Sigmoid colon (tissue), 7 donors: ENCODE measurements around the gene TSPAN4. TPM values are rescaled to one million over a fixed set of nuclear protein-coding genes. Genes with fewer than 3 reads are reported as not detected.

ENCODE experiments used
- DNase-seq: peaks from one replicate; pipeline ENCODE4 v3.0.0-alpha.2; 2019
- H3K27ac ChIP-seq, 4 donors: fragments of 200-600 bp; sonication (generic); one replicate each; pipeline ENCODE4 v1.5.1; 2016 to 2019; ENCODE audit warnings: mild to moderate bottlenecking in 1 of 4
- H3K27me3 ChIP-seq, 3 donors: fragments of 200-600 bp; sonication (generic); one replicate each; pipeline ENCODE4 v1.5.1; 2019; ENCODE audit warnings: mild to moderate bottlenecking in 1 of 3
- H3K36me3 ChIP-seq, 4 donors: fragments of 200-600 bp; sonication (generic); one replicate each; pipeline ENCODE4 v1.5.1; 2016 to 2019
- H3K4me1 ChIP-seq, 4 donors: fragments of 200-600 bp; sonication (generic); one replicate each; pipeline ENCODE4 v1.5.1; 2017 to 2019
- H3K4me3 ChIP-seq, 4 donors: fragments of 200-600 bp; sonication (generic); one replicate each; pipeline ENCODE4 v1.5.1; 2017 to 2019; ENCODE audit warnings: mild to moderate bottlenecking in 2 of 4, moderate library complexity in 1 of 4
- H3K9me3 ChIP-seq, 4 donors: fragments of 200-600 bp in 3 of 4; sonication (generic) in 3 of 4; one replicate each; pipeline versions ENCODE4 v1.5.1 to v1.6.1; 2013 to 2019
- CTCF ChIP-seq, 4 experiments: fragments of 450-650 bp in 3 of 4; fragments of 200-600 bp in 1 of 4; IDR thresholded peaks; one replicate each; pipeline ENCODE4 v1.5.1; 2016 to 2019; ENCODE audit warnings: antibody characterized with exemption in 4 of 4, mild to moderate bottlenecking in 3 of 4, moderate library complexity in 2 of 4
- EP300 ChIP-seq, 4 donors: sonication (generic); formaldehyde crosslinking; IDR thresholded peaks; one replicate each; pipeline ENCODE4 v1.6.1; 2017; ENCODE audit warnings: antibody characterized with exemption in 4 of 4
- POLR2A ChIP-seq, 2 donors: fragments of 450-650 bp; IDR thresholded peaks; one replicate each; pipeline ENCODE4 v1.6.1; 2016; ENCODE audit warnings: antibody characterized with exemption in 2 of 2, mild to moderate bottlenecking in 2 of 2, moderate library complexity in 2 of 2
- POLR2AphosphoS5 ChIP-seq, 4 donors: sonication (generic); formaldehyde crosslinking; IDR thresholded peaks; one replicate each; pipeline ENCODE4 v1.6.1; 2017; ENCODE audit warnings: antibody characterized with exemption in 4 of 4
- WGBS, 2 donors: extraction: QIAGEN DNeasy Blood & Tissue Kit; methylation state at CpG; one replicate each; pipeline ENCODE4 v1.1.7; 2013; 5-methylcytosine and 5-hydroxymethylcytosine counted together
- intact Hi-C: fragments of 100-400 bp; cut with DNase I; formaldehyde crosslinking; loops from one replicate; pipeline ENCODE4 v1.15.1; 2023
- polyA plus RNA-seq, 3 donors: library from polyadenylated mRNA; stranded (reverse); fragments of 200-250 nt; gene quantifications; one replicate each; pipeline ENCODE4 v1.2.3, GENCODE V29; 2013
- total RNA-seq, 4 donors: library from RNA; depleted of rRNA; stranded (reverse); fragments of >200 nt; gene quantifications; one replicate each; pipeline ENCODE4 v1.1.0, GENCODE V29; 2016
- donor health status: healthy with polysubstance abuse.
- donor health status: Bipolar disorder and iron deficiency.
- donor health status: healthy.

TSPAN4 gene
- total and polyA plus RNA-seq, 7 donors = 8.8 to 92.7 (median 79.2) TPM

- Histone ChIP-seq H3K9me3 (no peaks in the 10 kb centered on the region), H3K27me3 (no peaks in the 10 kb centered on the region), H3K27ac (no peak overlapping the region), H3K4me1 (peaks cover 0 to 28% (median 20%) of the 10 kb centered on the region in 4 donors), H3K36me3 (peaks cover 0 to 43% (median 12%) of the 10 kb centered on the region in 4 donors), H3K4me3 (no peak overlapping the region)
- no peak for DNase-seq
- TF ChIP-seq CTCF (IDR thresholded peaks at IDR 0.05) (no peak), EP300 (IDR thresholded peaks at IDR 0.05) (no peak), POLR2A (IDR thresholded peaks at IDR 0.05) (no peak), POLR2AphosphoS5 (IDR thresholded peaks at IDR 0.05) (no peak)
- intact Hi-C loops = no loop called here
- WGBS, 2 donors = 28 to 68% methylated on average over 24 of the region's 24 CpGs
These were observed 20.6 kb downstream of the TSPAN4 start for GRCh38 chr11:863023-863909.

GRCh38 chr11:863910-864827, 21.5 kb downstream of the TSPAN4 start:
- peaks cover 0 to 48% (median 12%) of the 10 kb centered on the region in 4 donors for H3K36me3 ChIP-seq
- intact Hi-C loops = no loop called here
- H3K4me3 ChIP-seq = no peak overlapping the region
- no peak overlapping the region for H3K27ac ChIP-seq
- peaks cover 0 to 24% (median 20%) of the 10 kb centered on the region in 4 donors for H3K4me1 ChIP-seq
- no peaks in the 10 kb centered on the region for H3K27me3 ChIP-seq
- no peaks in the 10 kb centered on the region for H3K9me3 ChIP-seq
- WGBS, 2 donors = 36 to 83% methylated on average over 31 of the region's 31 CpGs
- no peak for DNase-seq
- no peak for TF ChIP-seq POLR2A (IDR thresholded peaks at IDR 0.05)

GRCh38 chr11:864898-865297, 22.2 kb downstream of the TSPAN4 start:
- H3K4me1 ChIP-seq = peaks cover 0 to 18% (median 13%) of the 10 kb centered on the region in 4 donors
- no peak overlapping the region for H3K27ac ChIP-seq
- TF ChIP-seq EP300 (IDR thresholded peaks at IDR 0.05) (no peak), CTCF (IDR thresholded peaks at IDR 0.05) (no peak), POLR2A (IDR thresholded peaks at IDR 0.05) (no peak), POLR2AphosphoS5 (IDR thresholded peaks at IDR 0.05) (no peak)
- no peak for DNase-seq
- no peaks in the 10 kb centered on the region for H3K9me3 ChIP-seq
- peaks cover 0 to 53% (median 12%) of the 10 kb centered on the region in 4 donors for H3K36me3 ChIP-seq
- intact Hi-C loops = no loop called here
- H3K27me3 ChIP-seq = no peaks in the 10 kb centered on the region
- WGBS, 2 donors = 52 to 88% methylated on average over 11 of the region's 11 CpGs
- H3K4me3 ChIP-seq = no peak overlapping the region

- no peak for TF ChIP-seq POLR2AphosphoS5 (IDR thresholded peaks at IDR 0.05)
- TF ChIP-seq CTCF (IDR thresholded peaks at IDR 0.05) = no peak
- no peak for TF ChIP-seq EP300 (IDR thresholded peaks at IDR 0.05)
- no peak for TF ChIP-seq POLR2A (IDR thresholded peaks at IDR 0.05)
- Histone ChIP-seq H3K27me3 (no peaks in the 10 kb centered on the region), H3K4me3 (no peak overlapping the region), H3K4me1 (peaks cover 0 to 9% (median 4%) of the 10 kb centered on the region in 4 donors), H3K9me3 (no peaks in the 10 kb centered on the region), H3K27ac (no peak overlapping the region), H3K36me3 (peaks cover 0 to 53% (median 12%) of the 10 kb centered on the region in 4 donors)
- DNase-seq = no peak
- intact Hi-C loops = no loop called here
- 44 to 79% methylated on average over 41 of the region's 41 CpGs for WGBS, 2 donors
These were observed 23.1 kb downstream of the TSPAN4 start for GRCh38 chr11:865462-866430.
